ENCODE data around the gene TNNI3.
"Not testable (repeated sequence)": the region's sequence is repeated elsewhere in the genome, so short reads cannot be mapped to it uniquely, and the experiment has no call there.

The TNNI3 gene

GRCh38 chr19:55113570-55114039, 43.9 kb downstream of the TNNI3 start:
- no peak for DNase-seq (ENCODE audit: low read depth)

GRCh38 chr19:55112777-55113569, 44.6 kb downstream of the TNNI3 start:
- no peak for DNase-seq (ENCODE audit: low read depth)

- DNase-seq (ENCODE audit: low read depth), result no peak
Observed at GRCh38 chr19:55112246-55112776, 45.2 kb downstream of the TNNI3 start.

- DNase-seq (ENCODE audit: low read depth), result no peak
Observed at GRCh38 chr19:55111238-55111831, 46.2 kb downstream of the TNNI3 start.

DNA sequence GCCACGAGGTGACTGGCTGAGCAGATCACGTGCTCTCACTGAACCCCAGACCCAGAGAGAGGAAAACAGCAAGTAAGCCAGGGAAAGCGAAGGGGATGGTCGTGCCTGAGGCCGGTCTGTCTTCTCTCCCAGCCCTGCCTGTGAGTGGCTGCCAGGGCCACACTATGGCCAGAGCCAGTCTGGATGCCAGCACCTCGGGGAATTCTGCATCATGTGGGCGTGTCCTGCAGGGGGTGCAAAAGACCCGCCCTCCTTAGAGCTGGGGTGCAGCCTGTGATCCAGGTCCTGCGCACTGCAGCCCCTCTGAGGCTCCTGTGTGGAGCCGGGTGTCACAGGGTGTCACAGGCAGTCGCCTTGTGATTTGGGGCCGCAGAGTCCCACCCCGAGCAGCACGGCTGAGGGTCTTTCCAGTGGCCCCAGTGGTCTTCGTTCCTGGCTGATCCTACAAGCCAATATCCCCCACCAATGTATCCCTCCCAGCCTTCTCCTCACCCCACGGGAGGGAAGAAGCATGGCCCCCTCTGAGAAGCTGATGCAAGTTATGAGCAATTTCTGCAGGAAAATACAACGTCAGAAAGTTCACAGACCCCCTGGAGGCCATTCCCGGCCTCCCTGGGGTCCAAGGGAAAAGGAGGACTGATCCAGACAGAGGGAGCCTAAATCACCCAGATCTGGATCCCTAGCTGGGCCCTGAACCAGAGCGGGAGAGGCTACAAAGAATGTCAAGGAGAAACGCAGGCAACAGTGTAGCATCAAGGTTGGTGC, 47.8 kb downstream of the TNNI3 start:
- no peak for DNase-seq (ENCODE audit: low read depth)

DNA sequence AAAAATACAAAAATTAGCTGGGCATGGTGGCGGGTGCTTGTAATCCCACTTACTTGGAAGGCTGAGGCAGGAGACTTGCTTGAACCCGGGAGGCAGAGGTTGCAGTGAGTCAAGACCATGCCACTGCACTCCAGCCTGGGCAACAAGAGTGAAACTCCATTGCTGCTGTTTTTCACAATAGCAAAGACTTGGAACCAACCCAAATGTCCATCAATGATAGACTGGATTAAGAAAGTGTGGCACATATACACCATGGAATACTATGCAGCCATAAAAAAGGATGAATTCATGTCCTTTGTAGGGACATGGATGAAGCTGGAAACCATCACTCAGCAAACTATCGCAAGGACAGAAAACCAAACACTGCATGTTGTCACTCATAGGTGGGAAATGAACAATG, 50.3 kb downstream of the TNNI3 start:
- not testable (repeated sequence) for DNase-seq (ENCODE audit: low read depth)

GRCh38 chr19:55106591-55106990, 50.9 kb downstream of the TNNI3 start:
- no peak for DNase-seq (ENCODE audit: low read depth)

DNA sequence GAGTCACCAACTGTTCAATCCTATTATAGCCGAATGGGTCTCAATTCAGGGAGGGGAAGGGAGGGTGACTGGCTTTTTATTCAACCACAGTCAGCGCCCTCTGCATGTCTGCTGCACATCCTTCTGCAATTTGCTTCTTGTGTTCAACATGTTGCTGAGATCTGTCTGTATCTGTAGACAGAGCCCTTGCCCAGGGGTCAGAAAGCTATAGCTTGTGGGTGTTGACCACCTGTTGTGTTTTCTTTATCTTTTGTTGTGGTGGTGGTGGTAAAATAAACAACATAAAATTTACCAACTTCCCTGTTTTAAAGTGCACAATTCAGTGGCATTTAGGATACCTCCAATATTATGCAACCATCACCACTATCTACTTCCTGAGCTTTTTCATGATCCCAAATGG, 52.3 kb downstream of the TNNI3 start:
- DNase-seq (ENCODE audit: low read depth), result no peak

GRCh38 chr19:55103190-55103589, 54.3 kb downstream of the TNNI3 start:
- DNase-seq (ENCODE audit: low read depth), result no peak
